HTERT RPE-1 (cell line): ENCODE measurements around the gene GOLGA6B.
"Not testable (repeated sequence)": the region's sequence is repeated elsewhere in the genome, so short reads cannot be mapped to it uniquely, and the experiment has no call there.

Experiments used
- in situ Hi-C: fragments of 300-500 bp; cut with MboI; formaldehyde crosslinking; loops from 4 replicates; pipeline ENCODE4 v1.14.3; 2020; ENCODE audit warnings: low sequenced_read_pairs

The GOLGA6B gene, protein sequence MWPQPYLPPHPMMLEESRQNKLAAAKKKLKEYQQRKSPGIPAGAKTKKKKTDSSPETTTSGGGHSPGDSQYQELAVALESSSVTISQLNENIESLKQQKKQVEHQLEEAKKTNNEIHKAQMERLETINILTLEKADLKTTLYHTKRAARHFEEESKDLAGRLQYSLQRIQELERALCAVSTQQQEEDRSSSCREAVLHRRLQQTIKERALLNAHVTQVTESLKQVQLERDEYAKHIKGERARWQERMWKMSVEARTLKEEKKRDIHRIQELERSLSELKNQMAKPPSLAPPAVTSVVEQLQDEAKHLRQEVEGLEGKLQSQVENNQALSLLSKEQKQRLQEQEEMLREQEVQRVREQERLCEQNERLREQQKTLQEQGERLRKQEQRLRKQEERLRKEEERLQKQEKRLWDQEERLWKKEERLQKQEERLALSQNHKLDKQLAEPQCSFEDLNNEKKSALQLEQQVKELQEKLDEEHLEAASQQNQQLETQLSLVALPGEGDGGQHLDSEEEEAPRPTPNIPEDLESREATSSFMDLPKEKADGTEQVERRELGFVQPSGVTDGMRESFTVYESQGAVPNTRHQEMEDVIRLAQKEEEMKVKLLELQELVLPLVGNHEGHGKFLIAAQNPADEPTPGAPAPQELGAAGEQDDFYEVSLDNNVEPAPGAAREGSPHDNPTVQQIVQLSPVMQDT

DNA sequence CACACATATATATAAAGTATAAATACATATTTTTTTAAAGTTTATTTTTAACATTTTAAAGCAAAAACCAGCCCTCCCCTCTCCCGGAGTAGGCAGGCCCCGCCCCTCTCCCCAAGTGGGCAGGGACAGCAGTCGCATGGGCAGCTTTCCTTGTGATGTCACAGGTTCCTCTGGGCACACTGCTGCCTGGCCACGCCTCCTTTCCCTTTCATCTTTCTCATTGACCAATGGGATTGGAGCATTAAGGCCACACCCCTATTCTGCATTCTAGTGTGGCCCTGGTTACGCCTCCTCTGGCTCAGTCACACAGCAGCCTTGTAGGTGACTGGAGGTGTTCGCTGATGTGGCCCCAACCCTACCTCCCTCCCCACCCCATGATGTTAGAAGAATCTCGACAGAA is at the start of gene GOLGA6B:
Gene GOLGA6B, plus strand, starts transcription at position 301 of the 400 bp plus-strand sequence. Its CDS starts 41 bp downstream, at position 342.
- in situ Hi-C loops: not testable (repeated sequence)

DNA sequence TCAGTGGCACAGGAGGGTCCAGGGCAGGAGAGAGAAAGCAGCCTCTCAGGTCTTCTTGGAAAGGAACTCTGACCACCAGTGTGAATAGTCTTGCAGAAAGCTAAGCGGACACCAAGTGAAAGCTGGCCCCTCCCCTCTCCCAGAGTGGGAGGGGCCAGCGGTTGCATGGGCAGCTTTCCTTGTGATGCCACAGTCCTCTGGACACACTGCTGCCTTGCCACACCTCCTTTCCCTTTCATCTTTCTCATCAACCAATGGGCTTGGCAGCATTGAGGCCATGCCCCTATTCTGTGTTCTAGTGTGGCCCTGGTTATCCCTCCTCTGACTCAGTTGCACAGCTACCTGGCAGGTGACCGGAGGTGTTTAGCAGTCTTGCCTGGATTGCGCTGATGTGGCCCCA is 49.7 kb upstream of the GOLGA6B start:
- in situ Hi-C loops: no loop called here

DNA sequence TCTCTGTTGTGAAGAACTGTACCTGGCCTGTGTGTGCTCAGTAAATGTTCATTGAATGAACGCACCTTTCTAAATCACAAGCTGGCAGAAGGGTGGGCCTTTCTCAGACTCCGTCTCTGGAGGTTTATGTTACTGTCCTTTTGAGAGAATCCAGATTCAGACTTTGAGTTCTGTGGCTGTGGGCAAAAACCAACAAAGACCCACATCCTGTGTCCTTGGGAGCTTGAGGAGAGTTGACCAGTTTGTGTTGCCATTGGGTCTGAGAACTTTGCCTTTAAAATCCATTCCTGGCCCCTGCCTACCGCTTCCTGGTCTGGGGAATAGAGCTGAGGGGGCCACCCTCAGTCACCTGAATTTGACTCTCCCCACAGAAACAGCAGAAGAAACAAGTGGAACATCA is 46.4 kb upstream of the GOLGA6B start:
- in situ Hi-C loops: not testable (repeated sequence)

DNA sequence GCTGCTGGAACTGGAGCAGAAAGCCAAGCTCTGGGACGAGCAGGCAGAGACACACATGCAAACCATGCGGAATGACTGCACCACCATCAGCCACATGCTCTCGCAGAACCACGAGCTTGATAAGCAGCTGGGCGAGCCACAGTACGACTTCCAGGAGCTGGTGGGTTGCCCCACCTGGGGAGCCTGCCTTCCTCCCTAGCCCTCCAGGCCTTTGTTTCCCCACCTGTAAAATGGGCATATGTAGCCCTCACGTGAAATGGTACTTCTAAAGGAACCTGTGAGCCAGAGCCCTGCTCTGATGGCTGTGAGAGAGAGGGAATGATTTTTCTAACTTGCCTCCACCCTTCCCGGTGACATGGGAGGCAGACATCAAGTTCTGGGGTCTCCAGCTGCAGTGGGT is 44.6 kb upstream of the GOLGA6B start:
- in situ Hi-C loops: no loop called here

DNA sequence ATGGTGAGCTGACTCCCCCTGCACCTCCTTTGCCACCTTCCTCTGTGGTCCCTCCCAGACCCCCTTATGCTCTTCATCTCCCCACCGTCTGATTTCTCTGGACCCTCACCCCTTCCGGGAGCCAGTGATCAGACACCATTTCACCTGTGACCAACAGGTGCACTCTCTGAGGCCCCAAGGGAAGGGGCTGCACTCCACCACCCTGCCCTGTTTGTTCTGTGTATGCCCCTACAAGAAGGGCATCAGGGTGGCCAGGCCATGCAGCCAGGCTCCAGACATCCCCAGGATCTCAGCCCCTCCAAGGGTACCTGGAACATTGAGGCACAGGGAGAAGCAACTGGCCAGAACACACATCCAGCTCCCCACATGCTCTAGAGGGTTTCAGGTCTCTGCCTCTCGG is 42.2 kb upstream of the GOLGA6B start:
- in situ Hi-C loops: not testable (repeated sequence)

DNA sequence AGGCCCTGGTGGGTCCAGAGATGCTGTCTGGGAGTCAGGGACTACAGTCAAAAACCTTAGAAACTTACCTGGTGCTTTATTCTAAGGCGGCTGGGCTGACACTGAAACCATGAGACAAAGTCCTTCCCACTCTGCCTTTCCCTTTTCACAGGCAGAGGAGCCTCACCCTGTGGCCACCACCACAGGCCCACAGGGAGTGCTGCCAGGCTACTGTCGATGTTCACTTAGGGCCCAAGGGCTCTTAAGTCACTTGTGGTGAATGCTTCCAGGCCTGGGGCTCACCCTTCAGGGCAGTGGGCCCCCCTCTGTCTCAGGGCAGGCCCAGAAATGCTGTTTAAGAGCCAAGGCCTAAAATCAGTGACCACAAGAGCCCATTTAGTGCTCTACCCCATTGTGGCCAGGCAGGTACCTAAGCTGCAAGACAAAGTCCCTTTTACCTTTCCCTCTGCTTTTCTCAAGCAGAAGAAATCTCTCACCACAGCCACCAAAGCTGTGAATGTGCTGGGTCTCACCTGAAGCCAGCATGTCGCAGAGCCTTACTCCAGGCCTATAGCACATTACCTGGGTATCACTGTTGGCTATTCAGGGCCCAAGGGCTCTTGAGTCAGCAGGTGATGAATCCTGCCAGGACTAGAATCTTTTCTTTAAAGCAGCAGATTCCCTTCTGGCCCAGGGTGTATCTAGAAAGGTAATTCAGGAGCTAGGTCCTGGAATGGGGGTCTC is 39.5 kb upstream of the GOLGA6B start:
- in situ Hi-C loops: no loop called here

DNA sequence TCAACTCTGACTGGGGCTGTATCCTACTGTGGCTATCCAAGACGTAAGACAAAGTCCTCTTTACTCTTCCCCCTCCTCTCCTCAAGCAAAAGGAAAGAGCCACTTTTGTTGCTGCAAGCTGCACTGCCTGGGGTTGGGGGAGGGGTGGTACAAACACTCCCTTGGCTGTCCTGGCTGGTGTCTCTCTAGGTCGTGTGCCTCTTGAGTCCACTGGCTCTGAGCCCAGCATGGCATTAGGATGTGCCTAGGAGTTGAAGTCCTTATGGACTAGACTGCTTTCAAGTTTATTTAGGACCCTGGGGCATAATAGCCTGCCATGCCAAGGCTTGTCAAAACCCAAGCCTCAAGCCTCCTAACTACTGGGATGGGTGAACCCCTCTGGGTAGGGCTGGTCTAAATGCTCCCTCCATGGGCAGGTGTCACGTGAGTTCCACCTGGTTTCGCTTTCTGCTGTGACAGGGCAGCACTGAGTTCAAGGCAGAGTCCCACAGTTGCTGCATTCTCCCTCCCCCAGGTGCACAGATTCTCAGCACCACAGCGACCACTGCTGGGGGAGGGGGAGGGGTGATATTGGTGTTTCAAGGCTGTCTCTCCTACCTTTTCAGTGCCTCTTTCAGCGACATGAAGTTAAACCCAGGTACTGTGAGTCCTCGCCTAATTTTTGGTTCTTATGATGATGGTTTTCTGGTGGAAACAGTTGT is 38.8 kb upstream of the GOLGA6B start:
- in situ Hi-C loops: not testable (repeated sequence)

DNA sequence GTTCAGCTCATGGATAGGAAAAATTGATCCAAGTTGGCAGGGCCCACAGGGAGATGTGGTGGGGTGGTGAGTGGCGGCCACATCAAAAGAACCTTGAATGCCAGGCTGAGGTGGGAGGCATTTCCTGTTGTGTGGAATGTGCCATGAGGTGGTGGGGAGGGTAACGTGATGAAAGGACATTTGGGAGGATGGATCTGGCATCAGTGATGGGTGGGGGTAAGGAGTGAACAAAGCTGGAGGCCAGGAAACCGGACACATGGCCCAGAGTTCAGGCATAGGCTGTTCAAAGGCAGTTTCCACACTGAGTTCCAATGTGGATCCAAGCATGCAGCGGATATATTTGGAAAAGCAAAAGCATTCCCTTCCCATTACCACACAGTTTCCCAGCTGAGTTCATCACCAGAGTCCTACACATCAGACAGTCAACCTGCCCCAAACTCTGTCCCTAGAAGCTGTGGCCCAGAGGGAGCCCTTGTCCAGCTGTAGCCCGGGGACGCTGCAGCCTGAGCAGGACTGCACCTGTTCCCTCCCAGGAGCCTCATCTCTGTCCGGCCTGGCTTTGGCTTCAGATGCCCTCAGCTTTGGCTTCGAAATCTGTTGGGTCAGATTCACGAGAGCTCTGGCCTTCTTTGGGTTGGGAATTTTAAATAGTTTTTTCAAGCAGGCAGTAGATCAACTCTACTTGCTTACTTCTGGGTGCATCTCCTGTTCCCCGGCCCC is 37.8 kb upstream of the GOLGA6B start:
- in situ Hi-C loops: no loop called here

DNA sequence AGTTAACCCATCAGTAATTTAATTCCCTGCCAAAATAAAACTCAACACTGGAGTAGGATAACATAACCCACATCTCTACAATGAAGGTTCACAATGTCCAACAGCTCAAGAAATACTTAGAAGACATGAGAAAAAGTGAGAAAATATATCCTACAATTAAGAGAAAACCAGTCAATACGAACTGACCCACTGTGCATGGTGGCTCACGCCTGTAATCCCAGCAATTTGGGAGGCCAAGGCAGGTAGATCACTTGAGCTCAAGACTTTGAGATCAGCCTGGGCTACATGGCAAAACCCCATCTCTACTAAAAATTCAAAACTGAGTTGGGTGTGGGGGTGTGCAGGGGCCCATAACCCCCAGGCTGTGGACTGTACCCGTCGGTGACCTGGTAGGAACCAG is 30.6 kb upstream of the GOLGA6B start:
- in situ Hi-C loops: not testable (repeated sequence)

DNA sequence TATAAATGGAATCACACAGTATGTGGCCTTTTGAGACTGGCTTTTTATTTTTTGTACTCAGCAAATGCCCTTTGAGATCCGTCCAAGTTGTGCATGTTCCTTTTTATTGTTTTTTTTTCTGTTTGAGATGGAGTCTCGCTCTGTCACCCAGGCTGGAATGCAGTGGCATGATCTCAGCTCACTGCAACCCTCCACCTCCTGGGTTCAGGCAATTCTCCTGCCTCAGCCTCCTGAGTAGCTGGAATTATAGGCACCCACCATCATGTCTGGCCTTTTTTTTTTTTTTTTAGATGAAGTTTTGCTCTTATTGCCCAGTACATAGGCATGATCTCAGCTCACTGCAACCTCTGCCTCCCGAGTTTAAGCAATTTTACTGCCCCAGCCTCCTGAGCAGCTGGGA is 28.3 kb upstream of the GOLGA6B start:
- in situ Hi-C loops: not testable (repeated sequence)

DNA sequence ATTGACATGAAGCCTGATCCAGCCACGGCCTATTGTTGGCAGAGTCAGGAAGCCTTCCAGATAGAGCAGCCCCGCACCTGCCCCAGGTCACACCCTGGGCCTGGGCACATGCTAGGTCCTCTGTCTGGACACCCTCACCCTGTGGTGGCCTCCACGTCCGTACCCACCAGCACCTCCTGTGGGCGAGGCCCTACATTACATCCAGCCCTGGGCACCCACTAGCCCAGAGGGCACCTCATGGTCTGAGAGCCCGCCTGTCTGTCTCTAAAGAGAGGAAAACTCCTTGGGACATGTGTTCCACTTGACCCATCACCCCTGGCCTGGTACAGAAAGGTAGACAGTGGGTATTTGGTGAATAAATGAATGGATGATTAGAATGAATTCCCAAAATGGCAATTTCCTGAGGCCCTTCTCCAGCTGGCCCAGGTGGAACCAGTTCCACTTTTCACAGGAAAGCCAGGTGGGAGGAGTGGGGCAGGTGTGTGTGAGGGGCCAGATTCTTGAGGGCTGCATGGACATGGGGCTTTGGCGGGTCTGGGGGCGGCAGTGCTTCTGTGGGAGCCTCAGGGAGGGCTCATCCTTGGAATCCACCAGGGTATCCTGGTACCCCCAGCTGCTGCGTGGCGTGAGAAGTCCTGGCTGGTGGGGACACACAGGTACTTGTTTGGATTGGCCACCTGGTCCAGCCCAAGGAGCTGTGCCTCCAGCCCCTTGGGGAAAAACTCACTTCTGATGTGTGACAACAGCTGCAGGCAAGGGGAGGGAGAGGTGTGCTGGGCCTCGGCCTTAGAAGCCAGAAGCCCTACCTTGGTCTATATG is 26.0 kb upstream of the GOLGA6B start:
- in situ Hi-C loops: not testable (repeated sequence)

DNA sequence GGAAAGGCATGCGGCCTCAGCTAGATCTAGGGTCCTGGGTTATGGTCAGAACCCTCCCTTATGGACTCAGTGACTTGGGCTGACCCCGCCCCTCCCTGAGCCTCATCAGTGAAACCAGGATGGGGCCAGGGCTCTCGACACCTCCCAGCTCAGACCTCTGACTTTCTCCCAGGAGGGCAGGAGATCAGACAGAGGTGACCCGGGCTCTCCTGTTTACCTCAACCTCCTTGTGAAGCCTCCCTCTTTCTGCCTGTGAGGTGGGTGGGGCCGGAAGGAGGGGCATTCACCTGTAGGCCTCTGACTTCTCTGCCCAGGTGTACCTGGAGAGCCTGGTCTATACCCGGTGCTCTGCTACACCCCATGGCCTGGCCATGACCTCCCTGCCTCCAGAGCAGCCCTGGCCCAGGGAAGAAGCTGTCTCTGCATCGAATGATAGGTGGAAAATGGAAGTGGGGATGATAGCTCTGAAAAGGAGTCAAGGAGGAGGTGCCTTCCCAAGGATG is 25.4 kb upstream of the GOLGA6B start:
- in situ Hi-C loops: not testable (repeated sequence)

DNA sequence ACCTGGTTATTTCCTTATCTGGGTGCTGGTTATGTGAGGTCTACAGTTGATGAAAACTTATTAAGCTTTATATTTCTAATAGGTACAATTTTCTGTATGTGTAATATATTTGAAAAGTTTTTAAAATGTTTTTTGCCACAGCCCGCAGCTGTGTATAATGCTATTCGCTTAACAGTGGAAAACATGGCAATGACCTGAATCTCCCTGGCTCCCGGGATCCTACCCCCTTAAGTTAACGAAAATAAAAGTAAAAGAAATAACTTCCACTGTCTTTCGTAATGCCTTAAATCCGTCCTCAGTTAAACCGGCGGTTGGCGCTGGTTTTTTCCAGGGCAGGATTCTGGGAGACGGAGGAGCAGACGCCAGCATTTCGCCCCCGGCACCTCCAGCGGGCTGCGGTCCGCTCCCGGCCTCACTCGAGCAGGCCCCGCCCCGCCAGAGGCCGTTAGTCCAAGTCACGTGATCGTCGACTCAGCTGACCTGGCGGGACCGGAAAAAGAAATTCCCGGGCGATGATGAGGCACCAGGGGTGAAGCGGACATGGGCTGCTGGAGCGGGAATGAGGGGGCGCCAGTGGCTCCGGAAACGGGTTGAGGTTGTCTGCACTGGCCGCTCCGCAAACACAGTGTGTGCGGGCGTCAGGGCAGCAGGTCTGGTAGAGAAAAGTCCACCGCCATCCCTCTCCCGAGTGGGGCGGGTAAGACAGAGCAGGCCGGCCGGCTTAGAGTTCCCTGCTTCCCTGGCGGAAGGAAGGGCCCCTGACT is 17.8 kb upstream of the GOLGA6B start:
- in situ Hi-C loops: not testable (repeated sequence)

DNA sequence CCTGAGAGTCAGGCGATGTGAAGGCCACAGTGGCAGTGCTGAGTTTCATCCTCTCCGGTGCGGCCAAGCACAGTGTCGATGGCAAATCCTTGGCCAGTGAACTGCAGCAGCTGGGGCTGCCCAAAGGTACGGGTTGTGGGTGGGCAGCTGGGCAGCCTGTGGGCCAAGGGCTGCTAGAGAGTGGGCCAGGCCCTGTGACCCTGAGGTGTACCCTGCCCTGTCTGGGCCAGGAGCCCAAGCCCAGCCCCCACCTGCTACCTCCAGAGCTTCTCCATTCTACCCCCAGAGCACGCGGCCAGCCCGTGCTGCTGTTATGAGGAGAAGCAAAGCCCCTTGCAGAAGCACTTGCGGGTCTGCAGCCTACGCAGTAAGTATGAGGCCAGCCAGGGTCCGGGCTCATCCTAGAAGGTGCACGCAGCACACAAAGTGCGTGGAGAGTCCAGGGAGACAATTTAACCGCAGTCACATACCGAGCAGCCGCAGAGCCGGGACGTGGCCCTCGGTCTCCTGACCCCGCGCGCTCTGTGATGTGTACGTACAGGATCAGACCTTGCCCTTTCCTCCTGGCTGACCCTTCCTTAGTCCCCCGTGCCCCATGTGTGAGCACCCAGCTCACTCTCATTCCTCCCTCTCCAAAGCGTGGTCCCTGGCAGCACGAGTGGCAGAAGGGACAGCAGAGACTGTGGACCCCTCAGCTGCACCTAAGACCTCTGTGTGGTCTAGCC is 14.6 kb upstream of the GOLGA6B start:
- in situ Hi-C loops: not testable (repeated sequence)

DNA sequence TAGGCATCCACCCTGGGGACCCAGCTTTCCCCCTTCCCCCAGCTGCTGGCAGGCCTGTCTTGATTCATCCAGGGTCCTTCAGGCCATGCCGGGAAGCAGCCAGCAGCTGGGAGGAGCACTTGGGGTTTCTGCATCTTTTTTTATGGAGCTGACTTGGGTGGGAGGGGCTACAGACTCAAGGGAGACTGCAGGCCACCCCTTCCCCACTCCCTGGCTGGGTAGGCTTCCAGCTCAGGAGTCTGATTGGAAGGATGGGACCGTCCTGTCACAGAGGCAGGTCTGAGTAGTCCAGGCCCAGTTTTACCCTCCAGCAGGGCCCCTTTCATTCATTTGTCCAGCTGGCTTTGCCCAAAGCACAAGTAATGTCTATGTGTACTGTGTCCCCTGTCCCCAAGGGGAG is 12.2 kb upstream of the GOLGA6B start:
- in situ Hi-C loops: not testable (repeated sequence)

DNA sequence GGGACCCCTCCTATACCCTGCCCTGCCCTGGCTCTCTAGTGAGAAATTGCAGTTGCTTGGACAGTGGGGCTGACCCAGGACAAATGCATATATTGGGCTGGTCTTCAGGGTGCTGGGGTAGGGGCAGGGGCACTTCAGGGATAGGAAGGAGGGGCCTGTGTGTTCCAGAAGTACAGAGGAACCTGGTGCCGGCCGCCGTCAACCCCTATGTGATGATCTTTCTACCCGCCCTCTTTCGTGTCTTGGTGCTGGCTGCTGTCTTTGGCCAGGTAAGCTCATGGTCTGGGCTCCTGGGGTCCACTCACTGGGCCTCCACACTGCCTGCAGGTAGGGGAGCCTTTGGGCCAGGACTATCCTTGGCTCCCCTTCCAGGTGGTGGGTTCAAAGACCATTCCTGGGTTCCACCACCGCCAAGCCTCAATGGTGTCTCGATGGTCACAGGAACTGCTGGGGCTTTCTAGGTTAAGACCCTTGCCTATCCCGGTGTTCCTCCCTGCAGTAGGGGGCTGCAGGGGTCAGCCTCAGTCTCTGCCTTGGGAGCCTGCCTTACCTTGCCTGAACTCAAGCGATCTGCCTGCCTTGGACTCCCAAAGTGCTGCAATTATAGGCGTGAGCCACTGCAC is 5.8 kb upstream of the GOLGA6B start:
- in situ Hi-C loops: not testable (repeated sequence)

DNA sequence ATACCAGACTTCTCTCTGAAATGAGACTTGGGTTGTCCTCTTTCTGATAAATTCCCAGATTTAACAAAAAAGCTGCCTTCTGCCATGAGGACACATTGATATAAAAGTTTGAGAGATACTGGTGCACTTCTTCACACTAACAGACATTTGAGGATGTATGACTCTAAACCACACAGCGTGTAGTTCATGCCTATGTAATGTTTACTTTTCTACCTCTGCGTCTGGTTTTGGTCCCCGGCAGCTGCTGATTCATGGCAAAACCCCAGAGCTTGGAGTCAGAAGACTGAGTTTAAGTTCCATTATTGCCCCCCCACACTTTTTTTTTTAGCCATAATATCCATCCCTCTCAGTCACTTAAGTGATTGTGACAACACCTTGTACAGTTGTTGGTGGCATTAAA is 1.5 kb downstream of the GOLGA6B start:
- in situ Hi-C loops: not testable (repeated sequence)
